HUES6 (cell line): ENCODE measurements around the gene TMEM131L.

Experiments used
- H3K27ac ChIP-seq: 2 replicates; pipeline ENCODE4 v1.7.0; 2013; ENCODE audit warnings: low read depth, mild to moderate bottlenecking, low read length, inconsistent platforms
- H3K27me3 ChIP-seq: 2 replicates; pipeline ENCODE4 v1.6.1; 2013; ENCODE audit warnings: low read length; ENCODE audit not compliant: control insufficient read depth, insufficient read depth
- H3K36me3 ChIP-seq: 2 replicates; pipeline ENCODE4 v1.6.1; 2013; ENCODE audit warnings: low read length; ENCODE audit not compliant: control insufficient read depth, insufficient read depth
- H3K4me1 ChIP-seq: 2 replicates; pipeline ENCODE4 v1.6.1; 2013; ENCODE audit warnings: low read length; ENCODE audit not compliant: control insufficient read depth, insufficient read depth
- H3K4me3 ChIP-seq: 2 replicates; pipeline ENCODE4 v1.5.1; 2013; ENCODE audit warnings: low read depth, low read length
- H3K9ac ChIP-seq: one replicate; pipeline ENCODE4 v1.6.1; 2013; ENCODE audit warnings: mild to moderate bottlenecking, low read length
- H3K9me3 ChIP-seq: 2 replicates; pipeline ENCODE4 v1.6.1; 2013; ENCODE audit warnings: low read depth, low read length; ENCODE audit not compliant: control insufficient read depth, insufficient read depth

TMEM131L gene

DNA sequence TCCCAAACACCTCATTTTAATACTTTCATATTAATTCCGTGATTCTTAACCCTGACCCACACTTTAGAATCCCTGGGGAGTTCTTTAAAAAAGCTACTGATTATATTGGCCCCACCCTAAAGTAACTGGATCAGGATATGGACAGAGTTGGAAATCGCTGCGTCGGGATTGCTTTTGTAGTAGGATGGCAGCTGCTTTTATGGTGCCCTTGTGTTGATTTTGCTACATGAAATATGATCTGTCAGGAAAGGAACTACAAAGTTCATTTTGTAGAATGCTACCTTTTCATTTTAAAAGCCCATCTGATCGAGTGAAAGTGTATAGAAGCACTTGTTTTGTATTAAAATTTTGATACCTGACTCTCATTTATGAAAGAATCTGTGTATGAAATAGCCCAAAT is 43.6 kb downstream of the TMEM131L start:
- Histone ChIP-seq H3K9ac (no peak overlapping the region), H3K4me3 (no peak overlapping the region), H3K36me3 (0 out of 2 replicates have a peak, but pooled peaks cover 3% of the 10 kb centered on the region), H3K27me3 (no peaks in the 10 kb centered on the region), H3K27ac (no peak overlapping the region), H3K4me1 (peaks cover 26% of the 10 kb centered on the region), H3K9me3 (peaks cover 5% of the 10 kb centered on the region)

DNA sequence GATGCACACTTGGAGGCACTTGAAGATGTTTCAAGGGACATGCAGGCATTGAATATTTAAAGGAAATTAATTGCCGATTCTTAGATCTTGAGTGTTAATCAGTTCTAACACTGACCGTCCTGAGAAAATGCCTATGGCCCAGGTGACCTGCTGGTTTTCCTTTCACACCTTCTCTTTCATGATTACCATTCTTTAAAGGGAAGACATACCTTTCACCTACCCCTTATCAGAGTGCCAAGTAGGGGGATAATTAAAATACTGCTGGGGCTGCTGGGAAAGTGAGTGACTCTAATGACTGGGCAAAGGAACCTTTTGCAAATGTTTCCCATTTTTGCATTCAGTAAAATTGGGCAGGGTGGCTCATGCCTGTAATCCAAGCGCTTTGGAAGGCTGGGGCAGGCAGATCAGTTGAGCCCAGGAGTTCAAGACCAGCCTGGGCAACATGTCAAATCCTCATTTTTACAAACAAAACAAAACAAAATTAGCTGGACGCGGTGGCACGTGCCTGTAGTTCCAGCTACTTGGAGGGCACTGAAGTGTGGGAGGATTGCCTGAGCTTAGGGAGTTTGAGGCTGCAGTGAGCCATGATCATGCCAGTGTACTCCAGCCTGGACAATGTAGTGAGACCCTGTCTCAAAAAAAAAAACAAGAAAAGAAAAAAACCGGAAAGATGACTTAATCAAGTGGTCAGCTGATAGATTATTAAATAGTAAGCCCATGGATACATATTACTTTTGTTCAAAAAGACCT is 44.3 kb downstream of the TMEM131L start:
- no peaks in the 10 kb centered on the region for H3K27me3 ChIP-seq
- H3K36me3 ChIP-seq: 0 out of 2 replicates have a peak, but pooled peaks cover 3% of the 10 kb centered on the region
- H3K9me3 ChIP-seq: peaks cover 5% of the 10 kb centered on the region
- H3K27ac ChIP-seq: no peak overlapping the region
- no peak overlapping the region for H3K4me3 ChIP-seq
- H3K4me1 ChIP-seq: peaks cover 26% of the 10 kb centered on the region
- no peak overlapping the region for H3K9ac ChIP-seq

DNA sequence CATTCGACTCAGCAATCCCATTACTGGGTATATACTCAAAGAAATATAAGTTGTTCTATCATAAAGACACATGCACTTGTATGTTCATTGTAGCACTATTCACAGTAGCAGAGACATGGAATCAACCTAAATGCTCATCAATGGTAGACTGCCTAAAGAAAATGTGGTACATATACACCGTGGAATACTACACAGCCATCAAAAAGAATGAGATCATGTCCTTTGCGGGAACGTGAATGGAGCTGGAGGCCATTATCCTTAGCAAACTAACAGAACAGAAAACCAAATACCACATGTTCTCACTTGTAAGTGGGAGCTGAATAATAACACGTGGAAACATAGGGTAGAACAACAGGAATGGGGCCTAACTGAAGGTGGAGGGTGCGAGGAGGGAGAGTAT is 44.9 kb downstream of the TMEM131L start:
- Histone ChIP-seq H3K4me1 (peaks cover 26% of the 10 kb centered on the region), H3K27me3 (no peaks in the 10 kb centered on the region), H3K27ac (no peak overlapping the region), H3K9me3 (peaks cover 5% of the 10 kb centered on the region), H3K4me3 (no peak overlapping the region), H3K36me3 (0 out of 2 replicates have a peak, but pooled peaks cover 3% of the 10 kb centered on the region), H3K9ac (no peak overlapping the region)

DNA sequence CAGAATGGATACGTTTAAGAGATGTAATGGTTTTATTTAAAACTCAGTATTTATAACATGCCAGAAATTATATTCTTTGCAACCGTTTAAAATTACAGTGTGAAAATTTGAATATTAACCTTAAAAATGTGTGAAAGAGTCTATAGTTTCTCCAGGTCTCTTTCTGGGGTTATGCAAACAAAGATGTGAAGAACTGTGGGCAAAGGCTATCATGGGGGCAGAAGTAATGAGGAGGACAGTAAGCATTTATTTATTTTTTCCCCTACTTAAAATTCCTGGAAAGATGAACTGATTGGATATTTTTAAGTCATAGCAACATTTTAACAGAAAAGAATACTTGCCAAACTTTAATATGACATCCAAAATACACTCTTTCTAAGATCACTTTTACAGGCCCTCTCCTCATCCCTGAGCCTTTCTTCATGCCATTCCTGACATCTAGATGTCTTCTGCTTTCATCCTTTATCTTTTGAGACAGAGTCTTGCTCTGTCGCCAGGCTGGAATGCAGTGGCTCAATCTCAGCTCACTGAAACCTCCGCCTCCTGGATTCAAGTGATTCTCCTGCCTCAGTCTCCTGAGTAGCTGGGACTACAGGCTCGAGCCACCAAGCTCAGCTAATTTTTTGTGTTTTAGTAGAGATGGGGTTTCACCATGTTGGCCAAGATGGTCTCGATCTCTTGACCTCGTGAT is 46.1 kb downstream of the TMEM131L start:
- Histone ChIP-seq H3K36me3 (0 out of 2 replicates have a peak, but pooled peaks cover 3% of the 10 kb centered on the region), H3K9ac (no peak overlapping the region), H3K27ac (no peak overlapping the region), H3K4me3 (no peak overlapping the region), H3K9me3 (peaks cover 5% of the 10 kb centered on the region), H3K27me3 (no peaks in the 10 kb centered on the region), H3K4me1 (peaks cover 26% of the 10 kb centered on the region)

DNA sequence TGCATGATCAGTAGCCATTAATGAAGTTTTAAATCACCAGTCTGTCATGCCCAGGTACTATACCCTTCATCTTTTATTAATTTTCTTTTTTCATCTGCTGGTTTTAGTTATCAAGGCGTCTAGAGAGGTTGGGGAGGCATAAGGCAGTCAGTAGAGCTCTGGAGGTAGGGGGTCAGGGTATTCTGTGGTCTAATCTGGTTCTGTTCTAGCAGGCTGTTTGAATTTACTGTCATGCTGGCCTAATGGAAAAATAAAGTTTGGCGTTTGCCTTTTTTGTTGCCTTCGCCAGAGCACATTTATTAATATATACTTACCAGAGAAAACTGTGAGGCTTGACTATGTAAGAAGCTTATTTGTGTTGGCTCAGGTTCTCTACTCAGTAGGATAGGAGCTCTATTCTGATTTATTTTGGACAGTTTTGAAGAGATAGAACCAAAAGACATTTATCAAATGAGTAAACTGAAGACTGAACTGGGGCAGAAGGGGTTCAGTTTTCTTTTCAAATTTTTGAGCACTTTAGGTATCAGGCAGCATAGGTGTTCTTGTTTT is 46.9 kb downstream of the TMEM131L start:
- Histone ChIP-seq H3K27ac (0 out of 2 replicates have a peak overlapping the region, but pooled peaks have one; percentile 29), H3K4me3 (no peak overlapping the region), H3K27me3 (no peaks in the 10 kb centered on the region), H3K4me1 (peaks cover 26% of the 10 kb centered on the region), H3K9me3 (peaks cover 5% of the 10 kb centered on the region), H3K36me3 (0 out of 2 replicates have a peak, but pooled peaks cover 3% of the 10 kb centered on the region), H3K9ac (no peak overlapping the region)

GRCh38 chr4:153513596-153513995 is 47.4 kb downstream of the TMEM131L start:
- Histone ChIP-seq H3K4me1 (peaks cover 28% of the 10 kb centered on the region), H3K9me3 (peaks cover 5% of the 10 kb centered on the region), H3K36me3 (0 out of 2 replicates have a peak, but pooled peaks cover 3% of the 10 kb centered on the region), H3K4me3 (no peak overlapping the region), H3K27me3 (no peaks in the 10 kb centered on the region), H3K9ac (no peak overlapping the region), H3K27ac (peak overlapping the region; percentile 79; the same call in 1 of the 2 replicates)

- Histone ChIP-seq H3K9me3 (peaks cover 5% of the 10 kb centered on the region), H3K9ac (no peak overlapping the region), H3K36me3 (0 out of 2 replicates have a peak, but pooled peaks cover 3% of the 10 kb centered on the region), H3K4me1 (peaks cover 31% of the 10 kb centered on the region), H3K27me3 (no peaks in the 10 kb centered on the region), H3K27ac (peak overlapping the region; percentile 79; the same call in 1 of the 2 replicates), H3K4me3 (no peak overlapping the region)
Observed at GRCh38 chr4:153514001-153514526, 47.9 kb downstream of the TMEM131L start.

DNA sequence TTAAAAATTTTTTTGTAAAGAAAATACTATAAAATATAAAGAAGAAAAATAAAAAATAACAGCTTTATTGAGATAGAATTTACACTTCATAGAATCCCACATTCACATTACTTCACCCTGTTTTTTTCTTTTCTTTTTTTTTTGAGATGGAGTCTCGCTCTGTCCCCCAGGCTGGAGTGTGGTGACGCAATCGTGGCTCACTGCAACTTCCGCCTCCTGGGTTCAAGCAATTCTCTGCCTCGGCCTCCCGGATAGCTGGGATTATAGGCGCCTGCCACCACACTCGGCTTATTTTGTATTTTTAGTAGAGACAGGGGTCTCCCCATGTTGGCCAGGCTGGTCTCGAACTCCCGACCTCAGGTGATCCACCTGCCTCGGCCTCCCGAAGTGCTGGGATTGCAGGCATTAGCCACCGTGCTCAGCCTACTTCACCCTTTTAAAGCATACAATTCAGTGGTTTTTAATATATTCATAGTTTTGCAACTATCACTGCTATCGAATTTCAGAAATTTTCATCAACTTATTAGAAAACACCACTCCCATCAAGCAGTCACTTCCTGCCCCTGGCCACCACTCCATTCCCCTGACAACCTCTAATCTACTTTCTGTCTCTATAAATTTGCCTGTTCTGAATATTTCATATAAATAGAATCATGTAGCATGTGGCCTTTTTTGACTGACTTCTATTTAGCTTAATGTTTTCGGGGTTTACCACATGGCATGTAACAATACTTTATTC is 48.7 kb downstream of the TMEM131L start:
- Histone ChIP-seq H3K9me3 (peaks cover 5% of the 10 kb centered on the region), H3K36me3 (0 out of 2 replicates have a peak, but pooled peaks cover 3% of the 10 kb centered on the region), H3K27me3 (no peaks in the 10 kb centered on the region), H3K9ac (no peak overlapping the region), H3K4me1 (peaks cover 31% of the 10 kb centered on the region), H3K27ac (no peak overlapping the region), H3K4me3 (no peak overlapping the region)

- Histone ChIP-seq H3K27me3 (no peaks in the 10 kb centered on the region), H3K27ac (no peak overlapping the region), H3K4me1 (peaks cover 40% of the 10 kb centered on the region), H3K4me3 (no peak overlapping the region), H3K9me3 (no peaks in the 10 kb centered on the region), H3K9ac (no peak overlapping the region), H3K36me3 (no peaks in the 10 kb centered on the region)
Observed at GRCh38 chr4:153517159-153517558, 51.0 kb downstream of the TMEM131L start.

DNA sequence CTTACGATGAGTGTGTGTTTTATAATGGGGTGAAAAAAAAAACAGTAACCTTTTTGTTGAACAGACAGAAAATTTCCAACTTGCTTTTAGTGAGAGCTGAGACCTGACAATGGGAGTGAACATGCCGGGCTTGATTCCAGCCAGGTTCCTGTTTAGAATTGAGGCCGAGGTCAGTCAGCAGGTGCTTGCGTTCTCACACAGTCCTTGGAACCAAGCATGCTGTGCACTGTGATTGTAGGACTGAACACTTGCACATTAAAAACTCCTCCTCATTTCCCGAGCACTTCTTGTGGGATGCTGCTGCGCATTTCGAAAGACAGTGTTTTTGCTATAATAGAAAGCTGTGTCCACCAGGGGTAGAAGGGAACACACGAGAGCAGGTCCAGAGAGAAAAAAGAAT is 51.8 kb downstream of the TMEM131L start:
- Histone ChIP-seq H3K4me3 (no peak overlapping the region), H3K36me3 (no peaks in the 10 kb centered on the region), H3K27ac (no peak overlapping the region), H3K9me3 (no peaks in the 10 kb centered on the region), H3K27me3 (no peaks in the 10 kb centered on the region), H3K4me1 (peaks cover 40% of the 10 kb centered on the region), H3K9ac (no peak overlapping the region)
